Psoas muscle (tissue), 8 donors: ENCODE data around the gene DCDC1. TPM values are rescaled to one million over a fixed set of nuclear protein-coding genes. Genes with fewer than 3 reads are reported as not detected.
A peak's percentile ranks its signal among the peaks of the same experiment; 100 is the strongest.

Experiments
- ATAC-seq, 4 donors: fragments of 200-7000 bp; cut with Tn5 transposase; one replicate each; pipeline ENCODE4 v1.9.1; 2020; ENCODE audit warnings: moderate library complexity in 3 of 4, mild to moderate bottlenecking in 2 of 4
- DNase-seq, 2 donors: peaks; one replicate each; pipeline ENCODE4 v3.0.0-alpha.2; 2020
- H3K27ac ChIP-seq: fragments of 200-600 bp; one replicate; pipeline ENCODE4 v1.8.0; 2022
- H3K27me3 ChIP-seq, 3 donors: fragments of 200-600 bp in 1 of 3; one replicate each; pipeline versions ENCODE4 v1.6.1 to v1.8.0; 2013 to 2022; ENCODE audit warnings: low read length in 2 of 3, mild to moderate bottlenecking in 2 of 3, moderate library complexity in 1 of 3; ENCODE audit not compliant: insufficient read depth in 3 of 3
- H3K36me3 ChIP-seq, 2 donors: fragments of 200-600 bp in 1 of 2; one replicate each; pipeline versions ENCODE4 v1.6.1 to v1.8.0; 2013 to 2022; ENCODE audit warnings: low read depth in 1 of 2, mild to moderate bottlenecking in 1 of 2, moderate library complexity in 1 of 2; ENCODE audit not compliant: insufficient read depth in 1 of 2
- H3K4me1 ChIP-seq: fragments of 200-600 bp; one replicate; pipeline ENCODE4 v1.8.0; 2022
- H3K4me3 ChIP-seq: fragments of 200-600 bp; one replicate; pipeline ENCODE4 v1.8.0; 2022; ENCODE audit warnings: mild to moderate bottlenecking
- H3K9me3 ChIP-seq: fragments of 200-600 bp; one replicate; pipeline ENCODE4 v1.8.0; 2022
- CTCF ChIP-seq: fragments of 200-600 bp; IDR thresholded peaks from one replicate; pipeline ENCODE4 v1.8.0; 2022; ENCODE audit warnings: antibody characterized with exemption
- WGBS, 3 donors: extraction: QIAGEN DNeasy Blood & Tissue Kit; methylation state at CpG; one replicate each; pipeline versions ENCODE4 v1.1.6 to v1.1.7; 2013; 5-methylcytosine and 5-hydroxymethylcytosine counted together
- intact Hi-C, 2 donors: fragments of 100-400 bp; cut with DNase I; formaldehyde crosslinking; loops; one replicate each; pipeline versions ENCODE4 v1.11.0 to v1.14.2; 2022
- long read RNA-seq, 2 donors: library from polyadenylated mRNA; unstranded; transcript quantifications; one replicate each; pipeline ENCODE4 v2.0.0, GENCODE V29; 2021
- polyA plus RNA-seq, 3 donors: library from polyadenylated mRNA; stranded (reverse); fragments of 200-250 nt; gene quantifications; one replicate each; pipeline ENCODE4 v1.2.3, GENCODE V29; 2013
- total RNA-seq, 4 donors: library from RNA; stranded (reverse); fragmentation: NEBNext Ultra II Directional in 2 of 4; extraction: Animal tissue kit (Norgen Biotek cat#: 25700) in 2 of 4; gene quantifications; one replicate each; pipeline versions ENCODE4 v1.2.1 to v1.2.4, GENCODE V29; 2021 to 2023
- donor health status: healthy with polysubstance abuse.
- donor health status: DM: no; HTN: no; CAD: no; lungs with moderate emphysema.
- donor health status: Bipolar disorder and iron deficiency.
- donor health status: healthy.
- donor health status: DM: yes; HTN: yes; CAD: no.
- donor health status: DM: no; HTN: no; CAD: no.
- donor health status: DM: no; HTN: no; CAD: no.
- donor health status: DM: yes; HTN: yes; CAD: no.

The DCDC1 gene, protein sequence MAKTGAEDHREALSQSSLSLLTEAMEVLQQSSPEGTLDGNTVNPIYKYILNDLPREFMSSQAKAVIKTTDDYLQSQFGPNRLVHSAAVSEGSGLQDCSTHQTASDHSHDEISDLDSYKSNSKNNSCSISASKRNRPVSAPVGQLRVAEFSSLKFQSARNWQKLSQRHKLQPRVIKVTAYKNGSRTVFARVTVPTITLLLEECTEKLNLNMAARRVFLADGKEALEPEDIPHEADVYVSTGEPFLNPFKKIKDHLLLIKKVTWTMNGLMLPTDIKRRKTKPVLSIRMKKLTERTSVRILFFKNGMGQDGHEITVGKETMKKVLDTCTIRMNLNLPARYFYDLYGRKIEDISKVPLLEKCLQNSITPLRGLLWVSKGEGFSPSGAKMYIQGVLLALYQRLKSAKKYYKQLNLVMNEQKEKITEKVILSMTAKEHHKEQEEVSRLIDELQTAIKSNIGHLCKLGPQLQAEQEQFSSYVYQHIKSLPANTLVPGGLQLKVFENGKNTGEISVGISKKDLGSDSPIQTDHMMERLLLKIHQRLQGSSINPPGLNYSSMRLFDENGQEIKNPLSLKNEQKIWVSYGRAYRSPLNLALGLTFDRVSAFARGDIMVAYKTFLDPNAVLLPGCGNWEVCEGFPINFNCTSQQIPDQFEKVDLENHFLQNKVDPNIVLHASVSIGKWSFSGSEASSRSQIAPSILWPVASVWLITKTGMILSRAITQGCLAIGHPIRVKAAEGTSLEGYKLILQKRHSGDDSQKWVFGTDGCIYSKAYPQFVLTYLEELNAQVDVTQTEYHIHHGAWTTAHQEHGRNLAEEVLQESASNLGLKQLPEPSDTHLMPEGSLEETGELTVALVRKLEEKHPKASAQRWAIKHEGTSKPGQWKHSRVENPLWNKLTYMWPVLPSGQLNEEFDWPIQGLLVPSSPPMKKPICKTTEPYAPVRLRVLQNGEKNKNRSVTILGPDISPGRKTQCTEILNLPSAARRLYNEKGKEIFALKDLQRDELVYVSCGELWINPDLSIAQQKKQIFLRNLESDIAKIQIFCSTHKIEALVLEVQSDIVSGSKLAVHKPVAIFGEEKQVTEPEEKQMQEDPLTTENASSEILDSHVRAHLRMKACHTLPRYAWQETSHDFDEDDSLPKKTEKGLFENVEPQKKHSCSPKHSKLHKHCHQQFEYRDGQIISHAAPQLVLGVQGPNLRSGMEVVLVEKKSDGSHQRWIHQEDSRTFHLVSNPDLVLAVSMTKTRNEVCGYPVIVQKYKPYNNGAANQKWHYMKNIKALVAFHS (N-terminal part only)
- total RNA-seq (not detected), polyA plus RNA-seq (not detected)
- long read RNA-seq, donor 1: 0 reads
- long read RNA-seq, donor 2: 0 reads

GRCh38 chr11:31369348-31370329 is at the start of gene DCDC1, which contains the start of gene DNAJC24:
DCDC1 (minus strand) TSS chr11:31369739; CDS start chr11:31328280, 41,459 bp downstream.
DNAJC24 (plus strand) TSS chr11:31369860; CDS start chr11:31370749, 889 bp downstream.
- DNase-seq (peak; percentile 89 to 95), ATAC-seq (peak; percentile 100)
- 1% methylated on average over 51 to 53 of the region's 53 CpGs for WGBS, 3 donors
- no peak for TF ChIP-seq CTCF
- peak within 1 kb of the TSS; percentile 78 for H3K27ac ChIP-seq
- H3K27me3 ChIP-seq: no peaks in the 10 kb centered on the region
- intact Hi-C loops: loop anchor here in 1 of 2 donors (10.0 kb wide), 1 partner anchor 125 kb away; no protein-coding TSS in a partner anchor
- peak within 1 kb of the TSS; percentile 83 for H3K4me3 ChIP-seq
- no peaks in the 10 kb centered on the region for H3K9me3 ChIP-seq
- H3K36me3 ChIP-seq: no peaks in the 10 kb centered on the region
- no peaks in the 10 kb centered on the region for H3K4me1 ChIP-seq

- no peak for DNase-seq
- no peaks in the 10 kb centered on the region for H3K4me1 ChIP-seq
- intact Hi-C loops: no loop called here
- ATAC-seq: no peak
- no peaks in the 10 kb centered on the region for H3K9me3 ChIP-seq
- 90 to 94% (median 92%) methylated on average over 3 of the region's 3 CpGs for WGBS, 3 donors
- no peak overlapping the region for H3K4me3 ChIP-seq
- no peak for TF ChIP-seq CTCF
- no peaks in the 10 kb centered on the region for H3K36me3 ChIP-seq
- no peaks in the 10 kb centered on the region for H3K27me3 ChIP-seq
- no peak overlapping the region for H3K27ac ChIP-seq
These were observed 49.6 kb upstream of the DCDC1 start for GRCh38 chr11:31419138-31419537.

DNA sequence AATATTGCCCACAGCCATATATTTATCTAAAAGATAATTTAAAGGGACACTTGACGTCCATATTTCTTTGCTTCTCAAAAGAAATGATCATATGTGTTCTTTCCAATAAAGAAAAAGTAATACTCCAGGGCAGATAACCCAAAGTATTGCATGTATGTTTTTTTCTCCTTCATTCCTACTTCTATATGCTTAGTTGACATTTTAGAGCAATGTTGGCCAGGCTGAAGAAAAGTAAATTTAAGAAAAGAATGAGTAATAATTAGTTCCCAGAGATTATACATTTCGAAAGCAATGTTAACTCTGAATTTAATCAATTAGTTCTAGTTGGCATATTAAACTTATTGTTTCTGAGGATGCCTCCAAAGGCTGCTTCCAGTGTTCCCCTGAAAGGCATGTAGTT is 48.3 kb upstream of the DCDC1 start:
- Histone ChIP-seq H3K36me3 (no peaks in the 10 kb centered on the region), H3K27ac (no peak overlapping the region), H3K9me3 (no peaks in the 10 kb centered on the region), H3K4me3 (no peak overlapping the region), H3K27me3 (no peaks in the 10 kb centered on the region), H3K4me1 (no peaks in the 10 kb centered on the region)
- intact Hi-C loops: no loop called here
- ATAC-seq: no peak
- no peak for TF ChIP-seq CTCF
- WGBS, 3 donors: 85 to 88% (median 85%) methylated on average over 2 of the region's 2 CpGs
- no peak for DNase-seq
